GM18499 (cell line): Measurements from ENCODE around the gene SFXN4.
"Not testable (repeated sequence)": the region's sequence is repeated elsewhere in the genome, so short reads cannot be mapped to it uniquely, and the experiment has no call there.

Experiments
- ATAC-seq: cut with Tn5 transposase; IDR thresholded peaks from one replicate; pipeline ENCODE4 v1.9.1; 2021; ENCODE audit warnings: moderate number of reproducible peaks; ENCODE audit not compliant: insufficient read depth, unreplicated experiment

The SFXN4 gene

GRCh38 chr10:119113751-119114732, 51.5 kb downstream of the SFXN4 start:
- no peak for ATAC-seq

GRCh38 chr10:119112056-119112455, 53.5 kb downstream of the SFXN4 start:
- no peak for ATAC-seq

DNA sequence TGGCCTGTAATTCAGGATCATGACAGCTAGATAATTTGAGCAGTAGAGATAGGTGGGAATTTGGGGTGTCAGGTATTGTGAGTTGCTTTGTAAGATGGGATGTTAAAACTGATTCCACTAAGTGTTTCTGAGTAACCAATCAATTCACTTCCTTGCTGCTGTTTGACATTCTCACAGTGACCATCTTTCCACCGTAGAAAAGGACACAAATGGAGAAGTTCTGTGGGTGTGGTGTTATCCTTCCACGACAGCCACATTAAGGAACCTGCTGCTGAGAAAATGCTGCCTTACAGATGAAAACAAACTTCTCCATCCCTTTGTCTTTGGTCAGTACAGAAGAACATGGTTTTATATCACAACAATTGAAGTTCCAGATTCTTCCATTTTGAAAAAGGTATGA, 57.7 kb downstream of the SFXN4 start:
- not testable (repeated sequence) for ATAC-seq

DNA sequence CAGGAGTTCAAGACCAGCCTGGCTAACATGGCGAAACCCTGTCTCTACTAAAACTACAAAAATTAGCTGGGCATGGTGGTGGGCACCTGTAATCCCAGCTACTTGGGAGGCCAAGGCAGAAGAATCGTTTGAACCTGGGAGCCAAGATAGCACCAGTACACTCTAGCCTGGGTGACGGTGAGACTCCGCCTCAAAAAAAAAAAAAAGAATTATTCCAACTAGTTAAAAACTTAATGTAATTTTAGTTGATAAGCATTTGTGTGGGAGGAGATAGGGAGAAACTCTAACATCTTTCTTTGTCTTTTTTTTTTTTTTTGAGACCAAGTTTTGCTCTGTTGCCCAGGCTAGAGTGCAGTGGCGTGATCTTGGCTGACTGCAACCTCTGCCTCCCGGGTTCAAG, 58.4 kb downstream of the SFXN4 start:
- ATAC-seq, result not testable (repeated sequence)

GRCh38 chr10:119105899-119106298, 59.6 kb downstream of the SFXN4 start:
- ATAC-seq, result not testable (repeated sequence)

- ATAC-seq, result no peak
These were observed 60.4 kb downstream of the SFXN4 start for GRCh38 chr10:119105155-119105554.

DNA sequence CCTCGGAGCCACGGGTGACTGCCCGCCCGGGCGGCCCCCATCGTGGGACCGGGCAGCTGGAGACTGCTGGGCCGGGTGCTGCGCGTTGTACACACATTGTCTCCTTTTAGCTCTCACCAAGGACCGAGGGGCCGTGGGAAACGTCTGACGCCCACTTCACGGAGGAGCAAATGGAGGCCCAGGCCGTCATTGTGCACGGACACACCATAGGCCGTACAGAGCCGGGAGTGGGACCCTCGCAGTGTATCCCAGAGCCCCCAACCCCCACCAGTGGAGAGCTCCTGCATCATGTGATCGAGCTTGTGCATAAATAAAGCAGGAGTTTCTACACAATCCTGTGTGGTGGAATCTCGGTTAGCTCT, 60.9 kb downstream of the SFXN4 start:
- ATAC-seq, result no peak

GRCh38 chr10:119103903-119104653, 61.4 kb downstream of the SFXN4 start, which contains the start of gene DENND10:
Gene DENND10 (plus strand): TSS chr10:119104113. CDS start chr10:119104143, 30 bp downstream.
- no peak for ATAC-seq

DNA sequence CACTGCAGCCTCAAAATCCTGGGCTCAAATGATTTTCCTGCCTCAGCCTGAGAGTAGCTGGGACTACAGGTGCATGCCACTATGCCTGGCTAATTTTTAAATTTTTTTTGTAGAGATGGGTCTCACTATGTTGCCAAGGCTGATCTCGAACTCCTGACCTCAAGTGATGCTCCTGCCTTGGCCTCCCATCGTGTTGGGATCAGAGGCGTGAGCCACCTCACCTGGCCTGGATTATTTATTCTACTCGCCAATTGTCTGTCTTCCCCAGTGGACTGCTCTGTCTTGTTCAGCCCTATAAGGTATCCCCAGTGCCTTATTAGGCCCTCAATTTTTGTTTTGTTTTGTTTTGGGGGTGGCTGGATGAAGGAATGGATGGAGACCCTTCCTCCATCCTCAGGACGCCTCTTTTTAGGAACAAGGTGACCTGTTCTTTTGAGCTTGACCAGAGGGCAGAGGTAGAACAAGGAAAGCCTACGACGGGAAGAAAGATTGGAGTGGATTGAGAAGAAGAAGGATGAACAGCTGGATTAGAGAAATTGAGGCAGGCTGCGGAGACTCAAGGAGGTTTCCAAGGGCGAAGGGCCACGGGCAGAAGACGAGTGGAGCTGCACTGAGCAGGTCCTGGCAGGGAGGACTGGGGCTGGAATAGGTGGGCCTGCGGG, 62.1 kb downstream of the SFXN4 start:
- ATAC-seq, result no peak

DNA sequence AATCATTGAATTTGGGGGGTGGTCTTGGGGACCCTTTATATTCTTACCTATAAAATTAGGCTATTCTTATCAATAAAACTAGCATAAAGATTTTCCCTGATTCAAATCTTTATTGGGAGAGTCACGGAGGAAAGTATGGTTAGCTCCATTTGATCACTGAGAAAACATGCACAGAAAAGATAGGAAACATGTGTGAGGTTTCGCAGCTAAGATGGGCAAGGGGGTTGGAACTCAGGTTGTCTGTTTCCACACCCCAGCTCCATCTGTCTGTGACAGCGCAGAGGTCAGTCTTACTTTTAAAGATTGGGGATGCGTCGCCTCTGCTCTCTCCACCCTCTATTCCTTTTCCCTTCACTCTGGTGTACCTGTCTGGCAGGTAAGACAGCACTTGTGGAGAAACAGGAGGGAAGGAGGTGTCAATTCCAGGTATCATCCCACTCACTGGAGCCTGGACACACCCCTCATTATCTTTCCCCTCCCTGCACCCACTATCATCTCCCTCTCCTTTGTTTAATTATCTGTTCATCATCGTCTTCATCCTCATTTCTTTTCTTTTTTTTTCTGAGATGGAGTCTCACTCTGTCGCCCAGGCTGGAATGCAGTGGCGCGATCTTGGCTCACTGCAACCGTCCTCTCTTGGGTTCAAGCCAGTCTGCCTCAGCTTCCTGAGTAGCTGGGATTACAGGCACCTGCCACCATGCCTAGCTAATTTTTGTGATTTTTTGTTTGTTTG, 64.0 kb downstream of the SFXN4 start:
- no peak for ATAC-seq

- no peak for ATAC-seq
These were observed 64.9 kb downstream of the SFXN4 start for GRCh38 chr10:119100434-119101238.

DNA sequence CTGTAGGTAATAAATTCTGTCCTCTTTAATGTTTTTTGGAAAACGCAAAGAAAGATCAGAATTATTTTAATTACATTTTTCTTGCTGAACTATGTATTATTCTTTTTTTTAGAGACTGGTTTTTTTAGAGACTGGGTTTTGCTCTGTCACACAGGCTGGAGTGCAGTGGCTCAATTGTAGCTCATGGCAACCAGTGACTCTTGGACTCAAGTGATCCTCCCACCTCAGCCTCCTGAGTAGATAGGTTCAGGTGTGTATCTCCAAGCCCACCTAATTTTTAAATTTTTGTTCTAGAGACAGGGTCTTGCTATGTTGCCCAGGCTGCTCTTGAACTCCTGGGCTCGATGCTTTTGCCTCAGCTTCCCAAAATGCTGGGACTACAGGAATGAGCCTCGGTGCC, 66.9 kb downstream of the SFXN4 start:
- ATAC-seq, result no peak

DNA sequence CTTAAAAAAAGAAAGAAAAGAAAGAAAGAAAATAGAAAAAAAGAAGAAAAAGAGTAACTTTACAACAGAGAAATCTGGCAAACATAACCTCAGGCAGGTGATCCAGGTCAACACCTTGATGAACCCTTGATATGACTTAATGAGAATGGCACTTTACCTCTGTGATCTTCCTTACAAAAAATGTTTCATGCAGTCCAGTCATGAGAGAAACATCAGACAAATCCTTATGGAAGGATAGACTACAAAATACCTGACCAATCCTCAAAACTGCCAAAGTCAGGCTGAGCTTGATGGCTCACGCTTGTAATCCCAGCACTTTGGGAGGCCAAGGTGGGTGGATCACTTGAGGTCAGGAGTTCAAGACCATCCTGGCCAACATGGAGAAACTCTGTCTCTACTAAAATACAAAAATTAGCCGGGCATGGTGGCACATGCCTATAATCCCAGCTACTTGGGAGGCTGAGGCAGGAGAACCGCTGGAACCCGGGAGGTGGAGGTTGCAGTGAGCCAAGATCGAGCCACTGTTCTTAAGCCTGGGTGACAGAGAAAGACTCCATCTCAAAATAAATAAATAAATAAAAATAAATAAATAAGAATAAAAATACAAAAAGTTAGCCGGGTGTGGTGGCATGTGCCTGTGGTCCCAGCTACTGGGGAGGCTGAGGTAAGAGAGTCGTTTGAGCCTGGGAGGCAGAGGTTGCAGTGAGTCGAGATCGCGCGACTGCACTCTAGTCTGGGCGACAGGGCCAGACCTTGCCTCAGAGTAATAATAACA, 68.7 kb downstream of the SFXN4 start:
- ATAC-seq, result not testable (repeated sequence)

- ATAC-seq, result no peak
These were observed 69.9 kb downstream of the SFXN4 start for GRCh38 chr10:119095640-119096039.

GRCh38 chr10:119090968-119091367, 74.5 kb downstream of the SFXN4 start:
- no peak for ATAC-seq
